Upper lobe of left lung (tissue), 4 donors: ENCODE data around the gene CWH43.

Source experiments
- EP300 ChIP-seq, 4 donors: sonication (generic); formaldehyde crosslinking; IDR thresholded peaks; one replicate each; pipeline ENCODE4 v1.5.1; 2017; ENCODE audit warnings: antibody characterized with exemption in 4 of 4, control low read depth in 2 of 4
- TF ChIP-seq, protein P1 (sequence below), 6 experiments: fragments of 450-650 bp in 4 of 6; fragments of 200-600 bp in 2 of 6; sonication (generic) in 2 of 6; IDR thresholded peaks; one replicate each; pipeline ENCODE4 v1.5.1; 2016 to 2019; ENCODE audit warnings: antibody characterized with exemption in 6 of 6

DNA sequence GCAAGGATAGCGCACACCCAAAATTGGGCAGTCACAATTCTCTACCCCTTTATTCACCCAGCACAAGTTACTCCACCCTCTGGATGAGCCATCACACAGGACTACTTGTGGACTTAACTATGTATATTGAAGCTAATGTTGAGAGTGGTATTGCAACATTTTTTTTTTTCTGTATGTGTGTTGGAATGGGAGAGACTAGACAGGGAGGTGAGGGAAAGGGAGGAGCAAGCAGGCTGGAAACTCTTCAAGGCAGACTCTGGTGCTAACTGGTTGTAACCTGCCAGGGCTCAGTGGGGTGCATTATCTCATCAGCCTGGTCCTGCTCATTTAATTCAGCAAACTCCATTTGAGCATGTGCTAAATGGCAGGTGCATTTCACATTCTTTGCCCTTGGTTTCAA, 18.4 kb upstream of the CWH43 start:
- TF ChIP-seq, protein P1, sequence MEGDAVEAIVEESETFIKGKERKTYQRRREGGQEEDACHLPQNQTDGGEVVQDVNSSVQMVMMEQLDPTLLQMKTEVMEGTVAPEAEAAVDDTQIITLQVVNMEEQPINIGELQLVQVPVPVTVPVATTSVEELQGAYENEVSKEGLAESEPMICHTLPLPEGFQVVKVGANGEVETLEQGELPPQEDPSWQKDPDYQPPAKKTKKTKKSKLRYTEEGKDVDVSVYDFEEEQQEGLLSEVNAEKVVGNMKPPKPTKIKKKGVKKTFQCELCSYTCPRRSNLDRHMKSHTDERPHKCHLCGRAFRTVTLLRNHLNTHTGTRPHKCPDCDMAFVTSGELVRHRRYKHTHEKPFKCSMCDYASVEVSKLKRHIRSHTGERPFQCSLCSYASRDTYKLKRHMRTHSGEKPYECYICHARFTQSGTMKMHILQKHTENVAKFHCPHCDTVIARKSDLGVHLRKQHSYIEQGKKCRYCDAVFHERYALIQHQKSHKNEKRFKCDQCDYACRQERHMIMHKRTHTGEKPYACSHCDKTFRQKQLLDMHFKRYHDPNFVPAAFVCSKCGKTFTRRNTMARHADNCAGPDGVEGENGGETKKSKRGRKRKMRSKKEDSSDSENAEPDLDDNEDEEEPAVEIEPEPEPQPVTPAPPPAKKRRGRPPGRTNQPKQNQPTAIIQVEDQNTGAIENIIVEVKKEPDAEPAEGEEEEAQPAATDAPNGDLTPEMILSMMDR (IDR thresholded peaks at IDR 0.05) = no peak
- no peak for TF ChIP-seq EP300 (IDR thresholded peaks at IDR 0.05)
